HCT116 (cell line): ENCODE results near the gene TMEM121B. TPM values are rescaled to one million over a fixed set of nuclear protein-coding genes. Genes with fewer than 3 reads are reported as not detected.

Experiments
- ATAC-seq: fragments of 200-7000 bp; cut with Tn5 transposase; 2 replicates; pipeline ENCODE4 v1.9.1; 2020; ENCODE audit warnings: mild to moderate bottlenecking, moderate library complexity
- BruUV-seq: library from RNA; stranded (reverse); fragments of 400-500 nt; replicated peaks from 2 replicates; lab custom pipeline; 2021; lab: Mats Ljungman, UMichigan
- CTCF ChIA-PET: fragments of 300-600 bp; sonication (Branson Sonifier 250); formaldehyde crosslinking; loops from one replicate; lab custom pipeline; 2021; ENCODE audit warnings: antibody characterized with exemption; lab: Charles Lee
- POLR2A ChIA-PET: fragments of 300-600, 350-600 bp; sonication (Branson Sonifier 250); formaldehyde crosslinking; loops from one replicate; lab custom pipeline; 2021; ENCODE audit warnings: antibody characterized with exemption; lab: Charles Lee
- RAD21 ChIA-PET, 2 experiments: fragments of 300-600 bp; sonication (Branson Sonifier 250); formaldehyde crosslinking; loops; one replicate each; lab custom pipeline; 2023; ENCODE audit warnings: low total read pairs in 2 of 2; ENCODE audit not compliant: uncharacterized antibody in 2 of 2, unreplicated experiment in 2 of 2, low non-redundant PET in 1 of 2; lab: Charles Lee
- DNase-seq: peaks from one replicate; pipeline ENCODE4 v3.0.0-alpha.2; 2010; ENCODE audit warnings: low read depth, low spot score
- H2AFZ ChIP-seq: fragments of 200-600 bp; shearing (Covaris generic), sonication (generic); 2 replicates; pipeline ENCODE4 v1.6.1; 2017; ENCODE audit warnings: low read depth, mixed run types, mixed read lengths, antibody characterized with exemption, low read length; ENCODE audit not compliant: poor library complexity, severe bottlenecking
- H3K27ac ChIP-seq: 2 replicates; pipeline ENCODE4 v1.5.1; 2012; ENCODE audit warnings: low read depth, low read length
- H3K27me3 ChIP-seq: fragments of 200-600 bp; sonication (generic); 2 replicates; pipeline ENCODE4 v1.6.1; 2016; ENCODE audit warnings: mixed run types, low read length, mixed read lengths; ENCODE audit not compliant: insufficient read depth
- H3K36me3 ChIP-seq, 2 experiments: fragments of 200-500 bp in 1 of 2; fragments of 200-600 bp in 1 of 2; sonication (Bioruptor generic) in 1 of 2; sonication (generic) in 1 of 2; 2 replicates each; pipeline versions ENCODE4 v1.5.1 to v1.6.1; 2014 to 2016; ENCODE audit warnings: low read length in 2 of 2, inconsistent platforms in 1 of 2, mixed read lengths in 1 of 2, mixed run types in 1 of 2; ENCODE audit not compliant: insufficient read depth in 2 of 2, control insufficient read depth in 1 of 2
- H3K4me1 ChIP-seq, 2 experiments: fragments of 200-600 bp in 1 of 2; sonication (generic) in 1 of 2; 2 replicates each; pipeline versions ENCODE4 v1.5.1 to v1.6.1; 2012 to 2017; ENCODE audit warnings: low read length in 2 of 2, inconsistent platforms in 1 of 2, mild to moderate bottlenecking in 1 of 2, mixed read lengths in 1 of 2, mixed run types in 1 of 2, moderate library complexity in 1 of 2; ENCODE audit not compliant: insufficient read depth in 2 of 2, control insufficient read depth in 1 of 2
- H3K4me2 ChIP-seq: fragments of 200-600 bp; sonication (generic); 2 replicates; pipeline ENCODE4 v1.6.1; 2017; ENCODE audit warnings: mixed run types, low read length, mixed read lengths
- H3K4me3 ChIP-seq, 2 experiments: fragments of 200-600 bp in 1 of 2; sonication (generic) in 1 of 2; replicated peaks in 1 of 2; 2 replicates each; pipeline ENCODE4 v1.5.1; 2011 to 2016; ENCODE audit warnings: low read length in 2 of 2, control low read depth in 1 of 2, low read depth in 1 of 2, mild to moderate bottlenecking in 1 of 2, mixed read lengths in 1 of 2, mixed run types in 1 of 2
- H3K79me2 ChIP-seq: fragments of 200-600 bp; sonication (generic); 2 replicates; pipeline ENCODE4 v1.6.1; 2017; ENCODE audit warnings: mild to moderate bottlenecking, mixed run types, low read length, moderate library complexity, mixed read lengths; ENCODE audit not compliant: insufficient read depth
- H3K9ac ChIP-seq: fragments of 200-600 bp; sonication (generic); 2 replicates; pipeline ENCODE4 v1.6.1; 2016; ENCODE audit warnings: low read length, mixed read lengths
- H3K9me2 ChIP-seq: fragments of 200-600 bp; sonication (generic), shearing (Covaris generic); 2 replicates; pipeline ENCODE4 v1.6.1; 2017; ENCODE audit warnings: mixed run types, mild to moderate bottlenecking, moderate library complexity; ENCODE audit not compliant: insufficient read depth
- H3K9me3 ChIP-seq, 2 experiments: fragments of 200-500 bp in 1 of 2; fragments of 200-600 bp in 1 of 2; sonication (Bioruptor generic) in 1 of 2; sonication (generic) in 1 of 2; 2 replicates each; pipeline ENCODE4 v1.6.1; 2014 to 2017; ENCODE audit warnings: low read length in 2 of 2, mixed read lengths in 2 of 2, inconsistent platforms in 1 of 2, low read depth in 1 of 2, mild to moderate bottlenecking in 1 of 2, mixed run types in 1 of 2, moderate library complexity in 1 of 2; ENCODE audit not compliant: control insufficient read depth in 1 of 2, insufficient read depth in 1 of 2
- H4K20me1 ChIP-seq: fragments of 200-600 bp; sonication (generic), shearing (Covaris generic); 2 replicates; pipeline ENCODE4 v1.6.1; 2017; ENCODE audit warnings: mixed run types, mild to moderate bottlenecking, moderate library complexity; ENCODE audit not compliant: insufficient read depth
- CBX3 ChIP-seq: IDR thresholded peaks from 2 replicates; pipeline ENCODE4 v1.6.1; 2012; ENCODE audit warnings: low read depth
- CEBPB ChIP-seq: IDR thresholded peaks from 2 replicates; pipeline ENCODE4 v1.6.1; 2012; ENCODE audit warnings: low read depth
- ELF1 ChIP-seq: IDR thresholded peaks from 2 replicates; pipeline ENCODE4 v1.6.1; 2012; ENCODE audit warnings: low read depth, borderline replicate concordance
- EZH2 ChIP-seq: fragments of 200-600 bp; sonication (generic); IDR thresholded peaks from 2 replicates; pipeline ENCODE4 v1.6.1; 2017; ENCODE audit warnings: antibody characterized with exemption, mixed run types
- JUND ChIP-seq: IDR thresholded peaks from 2 replicates; pipeline ENCODE4 v1.6.1; 2012
- POLR2A ChIP-seq: IDR thresholded peaks from 2 replicates; pipeline ENCODE4 v1.7.0; 2011; ENCODE audit warnings: borderline replicate concordance; ENCODE audit not compliant: insufficient read depth, insufficient read length; ENCODE audit errors: extremely low read depth
- POLR2AphosphoS5 ChIP-seq: IDR thresholded peaks from 2 replicates; pipeline ENCODE4 v1.6.1; 2011; ENCODE audit warnings: mild to moderate bottlenecking, low read depth, low read length, moderate library complexity
- REST ChIP-seq: IDR thresholded peaks from 2 replicates; pipeline ENCODE4 v1.6.1; 2012; ENCODE audit warnings: low read depth
- SRF ChIP-seq: IDR thresholded peaks from 2 replicates; pipeline ENCODE4 v1.6.1; 2012; ENCODE audit warnings: low read depth
- TCF7L2 ChIP-seq: IDR thresholded peaks from 2 replicates; pipeline ENCODE4 v1.7.0; 2011; ENCODE audit warnings: borderline replicate concordance, inconsistent platforms; ENCODE audit not compliant: insufficient read depth, insufficient read length; ENCODE audit errors: extremely low read depth
- intact Hi-C: fragments of 100-400 bp; cut with micrococcal nuclease; formaldehyde crosslinking; loops from 2 replicates; pipeline ENCODE4 v1.10.0; 2022
- total RNA-seq: library from RNA; stranded (reverse); gene quantifications from one replicate; pipeline ENCODE4 v1.2.1, GENCODE V29; 2021; ENCODE audit not compliant: unreplicated experiment

TMEM121B gene
- total RNA-seq, 1 experiment from 2014 or later: 0.57 TPM

GRCh38 chr22:17158176-17158567 is 37.0 kb upstream of the TMEM121B start:
- TF ChIP-seq CBX3: no peak
- TF ChIP-seq EZH2: no peak
- TF ChIP-seq TCF7L2: no peak
- no peak for TF ChIP-seq POLR2A
- no peak for TF ChIP-seq REST
- TF ChIP-seq SRF: no peak
- no peak for TF ChIP-seq CEBPB
- no peak for TF ChIP-seq JUND
- TF ChIP-seq ELF1: no peak
- TF ChIP-seq POLR2AphosphoS5: no peak
- intact Hi-C loops: loop anchor here (5.0 kb wide), 1 partner anchor 344 kb away; no protein-coding TSS in a partner anchor
- peak overlapping the region; percentile 82 for H3K4me2 ChIP-seq
- no peak for ATAC-seq
- ChIA-PET CTCF (interaction anchor here (11.1 kb wide), 1 partner anchor 15 kb away, joined by 125 read pairs; no protein-coding TSS in a partner anchor), POLR2A (no interaction called here), RAD21 (interaction anchor here in 1 of 2 experiments (0.8 kb wide), 1 partner anchor 56 kb away, joined by 3 read pairs; no protein-coding TSS in a partner anchor)
- H4K20me1 ChIP-seq: no peaks in the 10 kb centered on the region
- peak overlapping the region; percentile 71 to 78 for H3K4me3 ChIP-seq
- H3K27ac ChIP-seq: peak overlapping the region; percentile 94
- peaks cover 58% of the 10 kb centered on the region for H3K79me2 ChIP-seq
- H3K9ac ChIP-seq: peak overlapping the region; percentile 93
- no peak overlapping the region for H2AFZ ChIP-seq
- DNase-seq: no peak
- peaks cover 16 to 27% of the 10 kb centered on the region in 2 experiments for H3K4me1 ChIP-seq
- peaks cover 2 to 8% of the 10 kb centered on the region in 2 experiments; a peak in 1 of 4 replicates for H3K36me3 ChIP-seq
- BruUV-seq: no TSS peak
- no peaks in the 10 kb centered on the region for H3K27me3 ChIP-seq
- no peaks in the 10 kb centered on the region for H3K9me3 ChIP-seq
- H3K9me2 ChIP-seq: no peaks in the 10 kb centered on the region
